Urinary bladder (tissue), 2 donors: ENCODE results near the gene OR13D1. TPM values are rescaled to one million over a fixed set of nuclear protein-coding genes. Genes with fewer than 3 reads are reported as not detected.

Experiments used
- polyA plus RNA-seq: library from polyadenylated mRNA; stranded (reverse); fragments of 200-250 nt; gene quantifications from one replicate; pipeline ENCODE4 v1.2.3, GENCODE V29; 2013
- total RNA-seq: library from RNA; depleted of rRNA; stranded (reverse); fragments of >200 nt; gene quantifications from one replicate; pipeline ENCODE4 v1.2.3, GENCODE V29; 2014
- donor health status: healthy.

The OR13D1 gene
- total and polyA plus RNA-seq, 2 donors: not detected

Other genes with a start within 250 kb of the OR13D1 start
- gene OR13F1, start 190.3 kb upstream of the OR13D1 start, total RNA-seq: not detected
- gene OR13F1, start 190.3 kb upstream of the OR13D1 start, polyA plus RNA-seq: not detected
- gene OR13C4, start 167.3 kb upstream of the OR13D1 start, total RNA-seq: not detected
- not detected for gene OR13C4, start 167.3 kb upstream of the OR13D1 start, polyA plus RNA-seq
- gene OR13C3, start 157.7 kb upstream of the OR13D1 start, total RNA-seq: not detected
- gene OR13C3, start 157.7 kb upstream of the OR13D1 start, polyA plus RNA-seq: not detected
- not detected for gene OR13C8, start 125.3 kb upstream of the OR13D1 start, total RNA-seq
- gene OR13C8, start 125.3 kb upstream of the OR13D1 start, polyA plus RNA-seq: not detected
- gene OR13C5, start 95.1 kb upstream of the OR13D1 start, total RNA-seq: not detected
- gene OR13C5, start 95.1 kb upstream of the OR13D1 start, polyA plus RNA-seq: not detected
- gene OR13C2, start 88.9 kb upstream of the OR13D1 start, total RNA-seq: not detected
- gene OR13C2, start 88.9 kb upstream of the OR13D1 start, polyA plus RNA-seq: not detected
- 0.37 TPM for gene OR13C9, start 76.3 kb upstream of the OR13D1 start, total RNA-seq
- not detected for gene OR13C9, start 76.3 kb upstream of the OR13D1 start, polyA plus RNA-seq
- 64.2 TPM for gene NIPSNAP3A, start 53.2 kb downstream of the OR13D1 start, total RNA-seq
- gene NIPSNAP3A, start 53.2 kb downstream of the OR13D1 start, polyA plus RNA-seq: 30.4 TPM
- 10.8 TPM for gene NIPSNAP3B, start 69.6 kb downstream of the OR13D1 start, total RNA-seq
- 2.9 TPM for gene NIPSNAP3B, start 69.6 kb downstream of the OR13D1 start, polyA plus RNA-seq
- gene ABCA1, start 233.6 kb downstream of the OR13D1 start, total RNA-seq: 46.9 TPM
- gene ABCA1, start 233.6 kb downstream of the OR13D1 start, polyA plus RNA-seq: 14.2 TPM